WI38 (cell line): ENCODE measurements around the gene FIG4.

ENCODE experiments used
- H3K4me3 ChIP-seq: 2 replicates; pipeline ENCODE4 v1.5.1; 2011; ENCODE audit warnings: low read depth, mild to moderate bottlenecking, control low read depth, low read length
- TF ChIP-seq, protein P1 (sequence below): IDR thresholded peaks from 2 replicates; pipeline ENCODE4 v1.5.1; 2012; ENCODE audit warnings: low read depth, mild to moderate bottlenecking, control low read depth, low read length

FIG4 gene

GRCh38 chr6:109874621-109875020 lies 183.5 kb downstream of the FIG4 start:
- TF ChIP-seq, protein P1, sequence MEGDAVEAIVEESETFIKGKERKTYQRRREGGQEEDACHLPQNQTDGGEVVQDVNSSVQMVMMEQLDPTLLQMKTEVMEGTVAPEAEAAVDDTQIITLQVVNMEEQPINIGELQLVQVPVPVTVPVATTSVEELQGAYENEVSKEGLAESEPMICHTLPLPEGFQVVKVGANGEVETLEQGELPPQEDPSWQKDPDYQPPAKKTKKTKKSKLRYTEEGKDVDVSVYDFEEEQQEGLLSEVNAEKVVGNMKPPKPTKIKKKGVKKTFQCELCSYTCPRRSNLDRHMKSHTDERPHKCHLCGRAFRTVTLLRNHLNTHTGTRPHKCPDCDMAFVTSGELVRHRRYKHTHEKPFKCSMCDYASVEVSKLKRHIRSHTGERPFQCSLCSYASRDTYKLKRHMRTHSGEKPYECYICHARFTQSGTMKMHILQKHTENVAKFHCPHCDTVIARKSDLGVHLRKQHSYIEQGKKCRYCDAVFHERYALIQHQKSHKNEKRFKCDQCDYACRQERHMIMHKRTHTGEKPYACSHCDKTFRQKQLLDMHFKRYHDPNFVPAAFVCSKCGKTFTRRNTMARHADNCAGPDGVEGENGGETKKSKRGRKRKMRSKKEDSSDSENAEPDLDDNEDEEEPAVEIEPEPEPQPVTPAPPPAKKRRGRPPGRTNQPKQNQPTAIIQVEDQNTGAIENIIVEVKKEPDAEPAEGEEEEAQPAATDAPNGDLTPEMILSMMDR = no peak
- no peak overlapping the region for H3K4me3 ChIP-seq
